ENCODE results near the gene RC3H1. TPM values are rescaled to one million over a fixed set of nuclear protein-coding genes. Genes with fewer than 3 reads are reported as not detected.

The RC3H1 gene
- total RNA-seq, 1 donor from 2014 or later: 33.6 TPM

GRCh38 chr1:174032671-174033222 lies 10.6 kb upstream of the RC3H1 start:
- DNase-seq (ENCODE audit: extremely low spot score, unreplicated experiment): no peak
- no peak for TF ChIP-seq CTCF (IDR thresholded peaks at IDR 0.05)
- Mint-ChIP-seq H3K27ac (ENCODE audit: unreplicated experiment) (no peak overlapping the region), H3K27me3 (ENCODE audit: unreplicated experiment) (peaks cover 5% of the 10 kb centered on the region), H3K36me3 (ENCODE audit: unreplicated experiment) (no peaks in the 10 kb centered on the region), H3K9me3 (ENCODE audit: unreplicated experiment) (no peaks in the 10 kb centered on the region), H3K4me1 (ENCODE audit: unreplicated experiment) (no peaks in the 10 kb centered on the region), H3K4me3 (ENCODE audit: unreplicated experiment) (no peak overlapping the region)

- Mint-ChIP-seq H3K9me3 (ENCODE audit: unreplicated experiment) (no peaks in the 10 kb centered on the region), H3K4me3 (ENCODE audit: unreplicated experiment) (no peak overlapping the region), H3K36me3 (ENCODE audit: unreplicated experiment) (no peaks in the 10 kb centered on the region), H3K4me1 (ENCODE audit: unreplicated experiment) (no peaks in the 10 kb centered on the region), H3K27me3 (ENCODE audit: unreplicated experiment) (peaks cover 5% of the 10 kb centered on the region), H3K27ac (ENCODE audit: unreplicated experiment) (no peak overlapping the region)
- no peak for DNase-seq (ENCODE audit: extremely low spot score, unreplicated experiment)
- no peak for TF ChIP-seq CTCF (IDR thresholded peaks at IDR 0.05)
Measured at GRCh38 chr1:174031099-174031498, 8.9 kb upstream of the RC3H1 start.

GRCh38 chr1:174028495-174028894 lies 6.3 kb upstream of the RC3H1 start:
- DNase-seq (ENCODE audit: extremely low spot score, unreplicated experiment): no peak
- Mint-ChIP-seq H3K36me3 (ENCODE audit: unreplicated experiment) (no peaks in the 10 kb centered on the region), H3K27me3 (ENCODE audit: unreplicated experiment) (peaks cover 5% of the 10 kb centered on the region), H3K4me3 (ENCODE audit: unreplicated experiment) (no peak overlapping the region), H3K9me3 (ENCODE audit: unreplicated experiment) (no peaks in the 10 kb centered on the region), H3K4me1 (ENCODE audit: unreplicated experiment) (peaks cover 1% of the 10 kb centered on the region), H3K27ac (ENCODE audit: unreplicated experiment) (no peak overlapping the region)
- TF ChIP-seq CTCF (IDR thresholded peaks at IDR 0.05): no peak

GRCh38 chr1:174023440-174023839 lies 1.3 kb upstream of the RC3H1 start:
- H3K27ac Mint-ChIP-seq (ENCODE audit: unreplicated experiment): peak overlapping the region; percentile 99
- H3K9me3 Mint-ChIP-seq (ENCODE audit: unreplicated experiment): no peaks in the 10 kb centered on the region
- H3K4me1 Mint-ChIP-seq (ENCODE audit: unreplicated experiment): peaks cover 38% of the 10 kb centered on the region
- H3K36me3 Mint-ChIP-seq (ENCODE audit: unreplicated experiment): peaks cover 3% of the 10 kb centered on the region
- no peak for DNase-seq (ENCODE audit: extremely low spot score, unreplicated experiment)
- peak overlapping the region; percentile 95 for H3K4me3 Mint-ChIP-seq (ENCODE audit: unreplicated experiment)
- no peaks in the 10 kb centered on the region for H3K27me3 Mint-ChIP-seq (ENCODE audit: unreplicated experiment)
- no peak for TF ChIP-seq CTCF (IDR thresholded peaks at IDR 0.05)

- Mint-ChIP-seq H3K4me1 (ENCODE audit: unreplicated experiment) (peaks cover 40% of the 10 kb centered on the region), H3K36me3 (ENCODE audit: unreplicated experiment) (peaks cover 3% of the 10 kb centered on the region), H3K9me3 (ENCODE audit: unreplicated experiment) (no peaks in the 10 kb centered on the region), H3K27ac (ENCODE audit: unreplicated experiment) (peak overlapping the region; percentile 99), H3K27me3 (ENCODE audit: unreplicated experiment) (no peaks in the 10 kb centered on the region), H3K4me3 (ENCODE audit: unreplicated experiment) (peak overlapping the region; percentile 95)
- DNase-seq (ENCODE audit: extremely low spot score, unreplicated experiment): no peak
- no peak for TF ChIP-seq CTCF (IDR thresholded peaks at IDR 0.05)
Measured at GRCh38 chr1:174022976-174023277, 770 bp upstream of the RC3H1 start.
